NCI-H2227 (cell line): Measurements from ENCODE around the gene UBE2L3.
A peak's percentile ranks its signal among the peaks of the same experiment; 100 is the strongest.
"Not testable (repeated sequence)": the region's sequence is repeated elsewhere in the genome, so short reads cannot be mapped to it uniquely, and the experiment has no call there.

Experiments
- DNase-seq: peaks from one replicate; lab custom pipeline; 2025; ENCODE audit not compliant: unreplicated experiment; lab: John Stamatoyannopoulos, UW

The UBE2L3 gene

GRCh38 chr22:21642584-21643448, 75.3 kb downstream of the UBE2L3 start:
- peak; percentile 78 for DNase-seq

GRCh38 chr22:21643533-21644357, 76.2 kb downstream of the UBE2L3 start:
- no peak for DNase-seq

- DNase-seq, result not testable (repeated sequence)
Measured at GRCh38 chr22:21645513-21645912, 78.0 kb downstream of the UBE2L3 start.

GRCh38 chr22:21646608-21647590, 79.4 kb downstream of the UBE2L3 start:
- peak; percentile 90 for DNase-seq

- DNase-seq, result no peak
Measured at GRCh38 chr22:21650280-21650679, 82.8 kb downstream of the UBE2L3 start.

- DNase-seq, result peak; percentile 50
Measured at GRCh38 chr22:21650823-21651520, 83.5 kb downstream of the UBE2L3 start.

- DNase-seq, result no peak
Measured at GRCh38 chr22:21651521-21652009, 84.1 kb downstream of the UBE2L3 start.

- peak; percentile 94 for DNase-seq
Measured at GRCh38 chr22:21652010-21652546, 84.6 kb downstream of the UBE2L3 start.

- DNase-seq, result no peak
Measured at GRCh38 chr22:21652547-21653545, 85.3 kb downstream of the UBE2L3 start.

- DNase-seq, result no peak
Measured at GRCh38 chr22:21657020-21657359, 89.5 kb downstream of the UBE2L3 start.

GRCh38 chr22:21657360-21658032, 90.0 kb downstream of the UBE2L3 start:
- DNase-seq, result peak; percentile 95

- no peak for DNase-seq
Measured at GRCh38 chr22:21659864-21660525, 92.5 kb downstream of the UBE2L3 start.

GRCh38 chr22:21660904-21661303, 93.4 kb downstream of the UBE2L3 start:
- DNase-seq, result no peak

GRCh38 chr22:21661991-21662390, 94.5 kb downstream of the UBE2L3 start:
- no peak for DNase-seq

GRCh38 chr22:21663738-21664137, 96.2 kb downstream of the UBE2L3 start:
- no peak for DNase-seq

- DNase-seq, result no peak
Measured at GRCh38 chr22:21665047-21665851, 97.7 kb downstream of the UBE2L3 start.

- peak; percentile 34 for DNase-seq
Measured at GRCh38 chr22:21666786-21667185, 99.3 kb downstream of the UBE2L3 start.
